ENCODE results near the gene DOCK2.
"Not testable (repeated sequence)": the region's sequence is repeated elsewhere in the genome, so short reads cannot be mapped to it uniquely, and the experiment has no call there.

GRCh38 chr5:169725665-169726064 is 88.6 kb downstream of the DOCK2 start:
- TF ChIP-seq CTCF (IDR thresholded peaks at IDR 0.05); ZFX (IDR thresholded peaks at IDR 0.05; ENCODE audit: borderline replicate concordance): not testable (repeated sequence)
